ENCODE data around the gene IGSF9.

- no peak for TF ChIP-seq CTCF (conservative IDR thresholded peaks at IDR 0.05; ENCODE audit: low read depth, low read length)
- TF ChIP-seq EZH2phosphoT487 (IDR thresholded peaks at IDR 0.05; ENCODE audit: borderline replicate concordance, low read length) = no peak
- TF ChIP-seq EZH2 (IDR thresholded peaks at IDR 0.05; ENCODE audit: low read length, unreplicated experiment) = no peak
Observed at GRCh38 chr1:159915571-159916241, 29.7 kb downstream of the IGSF9 start.

All from PC-3 (cell line).